Amniotic epithelial cell (primary cell): ENCODE measurements around the gene ALOX12B.
"Not testable (repeated sequence)": the region's sequence is repeated elsewhere in the genome, so short reads cannot be mapped to it uniquely, and the experiment has no call there.

Experiments used
- DNase-seq: peaks from one replicate; pipeline ENCODE4 v3.0.0-alpha.2; 2010; ENCODE audit warnings: low read depth

The ALOX12B gene

GRCh38 chr17:8064561-8065019 is 22.9 kb downstream of the ALOX12B start:
- DNase-seq: no peak

DNA sequence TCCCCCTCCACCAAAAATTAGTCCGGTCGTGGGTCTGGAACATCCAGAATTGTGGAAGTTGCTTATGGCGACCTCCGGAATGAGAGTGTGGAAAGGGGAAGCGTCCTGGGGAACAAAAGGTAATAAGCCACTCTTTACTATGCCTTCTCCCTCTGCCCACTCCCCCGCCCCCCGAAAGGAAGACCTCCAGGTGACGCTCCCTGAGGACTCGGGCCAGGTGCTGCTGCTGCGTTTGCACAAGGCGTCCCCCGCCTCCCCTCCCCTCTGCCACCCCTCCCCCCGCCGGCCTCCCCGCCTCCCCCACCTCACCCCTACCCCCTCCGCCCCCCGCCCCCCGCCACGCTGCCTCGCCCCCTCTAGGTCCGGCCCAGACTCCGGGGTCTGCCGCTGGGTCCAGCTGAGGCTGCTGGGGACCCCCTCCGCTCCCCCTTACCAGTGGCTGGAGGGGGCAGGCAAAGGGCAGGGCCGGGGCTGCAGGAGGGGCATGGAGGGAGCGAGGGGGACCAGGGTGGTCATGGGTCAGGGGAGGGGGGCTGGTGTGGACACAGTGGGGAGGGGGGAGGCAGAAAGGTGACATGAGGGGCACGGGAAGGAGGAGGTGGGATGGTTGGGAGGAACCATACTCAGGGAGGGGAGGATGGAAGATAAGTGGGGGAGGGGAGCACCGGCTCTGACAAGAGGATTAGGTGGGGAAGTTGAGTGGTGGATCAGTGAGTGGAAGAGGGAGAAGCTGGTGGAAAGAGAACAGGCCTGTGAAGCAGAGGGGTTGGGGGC is 23.6 kb downstream of the ALOX12B start:
- DNase-seq: no peak

GRCh38 chr17:8062807-8063483 is 24.6 kb downstream of the ALOX12B start:
- DNase-seq: peak; percentile 28

GRCh38 chr17:8062435-8062806 is 25.1 kb downstream of the ALOX12B start:
- DNase-seq: peak; percentile 74

- not testable (repeated sequence) for DNase-seq
Observed at GRCh38 chr17:8061851-8062250, 25.7 kb downstream of the ALOX12B start.

- peak; percentile 53 for DNase-seq
Observed at GRCh38 chr17:8060274-8060673, 27.2 kb downstream of the ALOX12B start.

GRCh38 chr17:8059131-8059530 is 28.4 kb downstream of the ALOX12B start:
- no peak for DNase-seq

DNA sequence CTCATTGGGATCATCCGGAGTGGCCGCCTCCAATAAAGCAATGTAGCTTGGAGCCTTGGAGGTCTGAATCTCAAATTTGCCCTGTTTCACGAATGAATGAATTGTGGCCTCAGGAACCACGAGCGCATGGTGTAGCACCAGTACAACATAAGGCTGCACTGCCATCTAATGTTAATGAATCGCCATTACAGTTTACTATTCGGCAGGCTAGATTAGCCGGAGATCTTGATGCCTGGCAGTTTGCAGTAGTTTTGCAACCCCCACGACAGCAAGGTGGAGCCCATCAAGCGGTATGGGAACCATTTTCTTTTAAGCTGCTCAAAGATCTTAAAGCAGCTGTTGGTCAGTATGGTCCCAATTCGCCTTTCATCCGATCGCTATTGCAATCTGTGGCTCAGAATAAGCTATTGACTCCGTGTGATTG is 29.8 kb downstream of the ALOX12B start:
- DNase-seq: peak; percentile 91

- no peak for DNase-seq
Observed at GRCh38 chr17:8056976-8057625, 30.4 kb downstream of the ALOX12B start.

- DNase-seq: peak; percentile 98
Observed at GRCh38 chr17:8056232-8056975, 31.1 kb downstream of the ALOX12B start.

DNA sequence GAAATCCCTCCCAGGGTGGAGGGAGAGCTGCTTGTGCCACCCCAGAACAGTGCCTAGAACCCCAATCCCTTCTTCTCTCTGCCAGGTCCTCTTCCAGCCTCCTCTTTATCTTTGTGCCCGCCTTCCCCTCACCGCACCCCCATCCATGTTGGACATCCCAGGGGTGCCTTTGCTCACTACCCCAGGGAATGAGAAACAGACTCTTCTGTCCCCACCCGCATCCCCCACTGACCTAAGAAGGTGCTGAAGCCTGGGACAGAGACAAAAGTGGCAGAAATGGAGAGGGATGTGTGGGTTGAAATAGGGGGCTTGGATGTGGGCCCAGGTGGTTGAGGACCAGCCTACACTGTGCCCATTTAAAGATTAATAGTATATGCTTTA is 31.7 kb downstream of the ALOX12B start:
- DNase-seq: no peak

GRCh38 chr17:8053600-8053999 is 33.9 kb downstream of the ALOX12B start:
- no peak for DNase-seq

DNA sequence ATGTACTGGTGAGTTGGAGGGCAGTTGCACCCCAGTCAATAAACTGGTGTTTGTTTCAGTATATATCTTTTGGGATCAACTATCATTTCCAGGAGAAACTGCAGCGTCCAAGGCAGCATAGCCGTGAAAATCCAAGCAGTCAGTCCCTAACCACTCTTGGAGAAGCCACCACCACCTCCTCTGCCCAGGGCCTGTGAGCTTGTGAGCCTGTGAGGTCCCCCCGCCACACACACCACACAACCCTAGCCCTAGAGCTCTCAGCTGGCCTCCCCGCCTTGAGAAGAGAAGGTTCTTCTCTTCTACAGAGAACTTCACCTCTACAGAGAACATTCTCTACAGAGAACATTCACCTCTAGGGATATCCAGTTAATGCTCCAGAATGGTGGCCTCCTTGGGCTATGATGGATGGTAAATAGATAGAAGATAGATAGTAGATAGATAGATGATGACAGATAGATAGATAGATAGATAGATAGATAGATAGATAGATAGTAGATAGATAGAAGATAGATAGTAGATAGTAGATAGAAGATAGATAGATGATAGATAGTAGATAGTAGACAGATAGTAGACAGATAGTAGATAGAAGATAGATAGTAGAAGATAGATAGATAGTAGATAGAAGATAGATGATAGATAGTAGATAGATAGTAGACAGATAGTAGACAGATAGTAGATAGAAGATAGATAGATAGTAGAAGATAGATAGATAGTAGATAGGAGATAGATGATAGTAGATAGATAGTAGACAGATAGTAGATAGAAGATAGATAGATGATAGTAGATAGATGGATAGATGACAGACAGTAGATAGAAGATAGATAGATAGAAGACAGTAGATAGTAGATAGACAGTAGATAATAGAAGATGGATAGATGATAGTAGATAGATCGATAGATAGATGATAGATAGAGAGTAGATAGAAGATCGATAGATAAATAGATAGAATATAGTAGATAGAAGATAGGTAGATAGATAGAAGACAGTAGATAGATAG is 35.0 kb downstream of the ALOX12B start:
- DNase-seq: no peak

GRCh38 chr17:8051831-8052230 is 35.7 kb downstream of the ALOX12B start:
- DNase-seq: no peak

GRCh38 chr17:8048736-8049135 is 38.8 kb downstream of the ALOX12B start:
- no peak for DNase-seq

DNA sequence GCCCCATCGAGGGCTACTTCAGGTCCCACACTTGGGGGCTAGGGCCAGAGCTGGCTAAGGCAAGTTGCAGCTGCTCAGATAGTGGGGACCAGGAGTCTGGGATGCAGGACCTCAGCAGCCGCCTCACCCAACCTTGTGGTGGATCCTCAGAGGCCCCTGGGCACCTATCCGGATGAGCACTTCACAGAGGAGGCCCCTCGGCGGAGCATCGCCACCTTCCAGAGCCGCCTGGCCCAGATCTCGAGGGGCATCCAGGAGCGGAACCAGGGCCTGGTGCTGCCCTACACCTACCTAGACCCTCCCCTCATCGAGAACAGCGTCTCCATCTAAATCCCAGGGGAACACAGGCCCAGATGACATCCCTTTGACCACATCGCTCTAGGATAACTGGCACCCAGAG is 39.3 kb downstream of the ALOX12B start:
- no peak for DNase-seq

GRCh38 chr17:8047769-8048110 is 39.8 kb downstream of the ALOX12B start:
- DNase-seq: no peak

GRCh38 chr17:8046929-8047768 is 40.4 kb downstream of the ALOX12B start:
- DNase-seq: no peak

DNA sequence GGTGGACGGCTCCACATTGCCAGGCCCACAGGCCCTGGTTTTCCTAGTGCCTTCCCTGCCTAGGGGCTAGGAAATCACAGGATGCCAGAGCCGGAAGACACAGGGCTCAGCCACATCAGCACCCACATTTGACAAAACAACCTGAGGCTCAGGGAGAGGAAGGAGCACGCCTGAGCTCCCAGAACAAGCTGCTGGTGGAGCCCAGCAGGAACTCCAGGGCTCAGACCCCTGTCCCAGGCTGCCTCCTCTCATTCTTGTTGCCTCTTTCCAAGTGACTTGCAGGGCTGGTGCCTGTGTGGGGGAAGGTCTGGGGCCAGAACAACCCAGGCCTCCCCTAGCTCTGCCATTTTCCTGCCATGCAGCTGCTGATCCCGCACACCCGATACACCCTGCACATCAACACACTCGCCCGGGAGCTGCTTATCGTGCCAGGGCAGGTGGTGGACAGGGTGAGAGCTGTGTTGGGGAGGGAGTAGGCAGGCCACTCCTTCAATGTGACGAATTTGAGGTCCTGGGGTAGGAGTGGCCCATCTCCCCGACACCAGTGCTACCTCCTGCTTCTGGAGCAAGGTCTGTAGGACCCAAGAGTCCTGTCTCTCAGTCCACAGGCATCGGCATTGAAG is 41.1 kb downstream of the ALOX12B start:
- DNase-seq: no peak
